ENCODE results near the gene SLC4A7.
A peak's percentile ranks its signal among the peaks of the same experiment; 100 is the strongest.

SLC4A7 gene

DNA sequence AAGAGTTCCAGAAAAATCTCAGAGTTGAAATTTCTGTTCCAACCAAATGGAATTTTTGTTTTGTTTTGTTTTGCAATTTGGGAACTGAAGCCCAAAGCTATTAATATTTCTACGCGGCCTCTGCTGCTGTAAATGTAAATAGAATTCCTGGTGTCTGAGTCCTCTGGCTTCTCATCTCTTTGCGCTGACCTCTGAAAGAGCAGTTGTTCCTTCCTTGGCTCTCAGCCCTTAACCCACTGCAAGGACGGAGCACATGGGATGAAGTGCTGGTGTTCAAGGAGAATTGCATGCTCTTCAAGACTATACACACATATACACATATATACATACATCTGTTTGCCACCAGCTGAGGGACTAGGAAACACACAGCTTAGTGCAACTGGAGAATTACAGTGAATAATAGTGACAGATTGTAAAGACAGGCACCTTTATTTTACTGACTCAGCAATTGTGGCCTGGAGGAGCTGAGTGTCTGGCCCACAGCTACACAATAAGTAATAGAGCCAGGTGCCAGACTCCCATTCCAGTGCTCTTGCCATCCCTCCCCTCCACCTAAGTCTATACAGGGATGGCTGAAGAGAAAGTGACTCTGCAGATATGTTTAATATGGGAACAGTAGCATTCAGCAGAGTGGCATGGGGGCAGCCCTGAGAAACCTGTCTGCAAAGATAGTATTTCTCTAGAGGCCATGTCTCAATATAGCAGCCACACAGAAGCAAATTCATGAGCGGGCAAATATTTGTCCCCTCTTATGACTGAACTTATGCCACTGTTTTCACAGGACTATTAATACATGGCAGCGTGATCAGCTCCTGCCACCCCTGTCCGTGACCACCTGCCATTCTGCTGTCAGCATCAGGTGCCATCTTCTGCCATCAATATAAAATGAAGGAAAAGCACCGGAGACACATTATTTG is 157.3 kb downstream of the SLC4A7 start:
- no peak for TF ChIP-seq ZFX (IDR thresholded peaks at IDR 0.05)
- TF ChIP-seq, protein P1, sequence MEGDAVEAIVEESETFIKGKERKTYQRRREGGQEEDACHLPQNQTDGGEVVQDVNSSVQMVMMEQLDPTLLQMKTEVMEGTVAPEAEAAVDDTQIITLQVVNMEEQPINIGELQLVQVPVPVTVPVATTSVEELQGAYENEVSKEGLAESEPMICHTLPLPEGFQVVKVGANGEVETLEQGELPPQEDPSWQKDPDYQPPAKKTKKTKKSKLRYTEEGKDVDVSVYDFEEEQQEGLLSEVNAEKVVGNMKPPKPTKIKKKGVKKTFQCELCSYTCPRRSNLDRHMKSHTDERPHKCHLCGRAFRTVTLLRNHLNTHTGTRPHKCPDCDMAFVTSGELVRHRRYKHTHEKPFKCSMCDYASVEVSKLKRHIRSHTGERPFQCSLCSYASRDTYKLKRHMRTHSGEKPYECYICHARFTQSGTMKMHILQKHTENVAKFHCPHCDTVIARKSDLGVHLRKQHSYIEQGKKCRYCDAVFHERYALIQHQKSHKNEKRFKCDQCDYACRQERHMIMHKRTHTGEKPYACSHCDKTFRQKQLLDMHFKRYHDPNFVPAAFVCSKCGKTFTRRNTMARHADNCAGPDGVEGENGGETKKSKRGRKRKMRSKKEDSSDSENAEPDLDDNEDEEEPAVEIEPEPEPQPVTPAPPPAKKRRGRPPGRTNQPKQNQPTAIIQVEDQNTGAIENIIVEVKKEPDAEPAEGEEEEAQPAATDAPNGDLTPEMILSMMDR (conservative IDR thresholded peaks at IDR 0.05) = no peak
- H3K27ac ChIP-seq = no peak overlapping the region

DNA sequence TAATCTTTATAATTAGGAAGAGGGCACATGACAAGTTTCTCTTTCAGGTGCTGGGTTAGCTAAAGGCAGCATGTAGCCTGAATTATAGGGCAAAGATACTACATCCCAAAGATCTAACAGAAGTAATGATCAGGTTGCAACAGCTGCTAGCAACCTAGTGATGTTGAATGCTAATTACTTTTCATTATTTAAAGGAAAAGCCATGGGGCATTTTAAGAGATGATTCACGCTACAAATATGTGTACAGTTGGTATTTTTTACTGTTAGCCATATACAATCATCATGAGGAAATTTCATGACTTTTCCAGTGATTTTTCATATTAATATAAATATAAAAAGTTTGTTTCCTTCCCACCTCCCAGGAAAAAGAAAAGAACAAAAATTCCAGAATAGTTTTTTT is 158.0 kb downstream of the SLC4A7 start:
- TF ChIP-seq, protein P1 (conservative IDR thresholded peaks at IDR 0.05) = no peak
- no peak for TF ChIP-seq ZFX (IDR thresholded peaks at IDR 0.05)
- no peak overlapping the region for H3K27ac ChIP-seq

DNA sequence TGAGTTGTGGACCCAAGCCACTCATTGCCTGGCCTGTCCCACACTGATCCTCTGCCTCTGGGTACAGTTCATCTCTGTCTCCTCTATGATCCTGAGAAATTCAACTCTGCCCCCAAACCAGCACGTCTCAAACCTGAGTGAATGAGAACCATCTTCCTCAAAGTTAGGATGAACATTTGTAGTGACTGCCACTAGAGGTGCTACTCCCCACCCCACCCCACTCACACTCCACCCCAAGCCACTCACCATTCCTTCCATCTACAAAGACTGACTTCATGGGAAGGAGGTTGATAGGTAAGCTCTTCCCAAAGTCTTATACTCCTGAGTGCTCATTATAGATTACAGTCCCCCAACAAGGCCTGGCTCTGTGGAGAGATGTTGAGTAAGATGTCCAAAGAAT is 158.8 kb downstream of the SLC4A7 start:
- TF ChIP-seq, protein P1 (conservative IDR thresholded peaks at IDR 0.05) = peak; percentile 25
- no peak for TF ChIP-seq ZFX (IDR thresholded peaks at IDR 0.05)
- H3K27ac ChIP-seq = no peak overlapping the region

DNA sequence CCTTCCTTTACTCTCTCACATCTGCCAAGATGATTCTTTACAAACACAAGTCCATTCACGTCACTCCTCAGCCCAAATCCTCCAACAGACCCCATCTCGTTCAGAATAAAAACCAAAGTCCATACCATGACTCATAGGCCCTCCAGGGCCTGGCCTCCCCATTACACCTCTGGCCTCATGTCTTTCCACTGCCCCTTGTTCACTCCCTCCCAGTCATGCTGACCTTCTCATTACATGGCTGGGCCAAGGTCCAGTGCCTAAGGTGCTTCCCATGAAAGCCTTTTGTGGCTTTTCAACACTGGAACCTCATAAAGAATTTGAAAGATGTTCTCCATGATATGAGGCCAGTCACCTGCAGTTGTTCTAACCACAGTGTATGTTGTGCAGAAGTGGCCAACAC is 159.5 kb downstream of the SLC4A7 start:
- no peak overlapping the region for H3K27ac ChIP-seq
- TF ChIP-seq, protein P1 (conservative IDR thresholded peaks at IDR 0.05) = no peak
- no peak for TF ChIP-seq ZFX (IDR thresholded peaks at IDR 0.05)

DNA sequence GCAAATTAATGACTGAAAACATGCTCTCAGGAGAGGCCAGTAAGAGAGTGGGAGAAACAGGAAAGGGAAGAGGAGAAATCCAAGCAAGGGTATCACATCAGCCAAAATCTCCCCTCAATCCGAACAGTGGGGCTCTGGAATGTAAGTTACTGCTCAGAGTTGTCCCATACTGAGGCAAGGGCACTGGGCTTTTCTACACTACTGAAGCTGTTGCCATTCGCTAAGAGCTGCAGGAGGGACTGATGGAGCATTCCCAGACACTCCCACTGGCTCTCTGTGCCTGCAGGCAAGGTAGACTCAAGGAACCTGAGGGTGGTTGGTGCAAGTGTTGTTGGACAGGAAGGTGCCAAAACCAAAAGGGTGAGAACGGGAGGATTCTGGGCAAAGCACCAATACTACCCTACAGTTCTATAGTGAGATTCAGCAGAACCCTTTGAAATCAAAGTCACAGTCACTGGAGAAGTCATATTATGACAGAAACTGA is 161.1 kb downstream of the SLC4A7 start:
- TF ChIP-seq ZFX (IDR thresholded peaks at IDR 0.05) = no peak
- TF ChIP-seq, protein P1 (conservative IDR thresholded peaks at IDR 0.05) = no peak
- no peak overlapping the region for H3K27ac ChIP-seq

Measured in C4-2B (cell line).